HepG2 (cell line): ENCODE data around the gene ZMIZ1. TPM values are rescaled to one million over a fixed set of nuclear protein-coding genes. Genes with fewer than 3 reads are reported as not detected.

Source experiments
- AGO1 ChIP-seq: fragments of 200-400 bp; formaldehyde crosslinking; IDR thresholded peaks from 2 replicates; pipeline ENCODE4 v1.6.1; 2017; ENCODE audit warnings: mild to moderate bottlenecking, low read depth, low read length, moderate library complexity; ENCODE audit not compliant: poor library complexity, severe bottlenecking
- AHDC1 ChIP-seq: sonication (generic); formaldehyde crosslinking; IDR thresholded peaks from 2 replicates; pipeline ENCODE4 v1.5.1; 2020; ENCODE audit warnings: mild to moderate bottlenecking, missing genetic modification reagents, borderline replicate concordance
- AKAP8 ChIP-seq: sonication (generic); formaldehyde crosslinking; IDR thresholded peaks from 2 replicates; pipeline ENCODE4 v1.5.1; 2020; ENCODE audit warnings: mild to moderate bottlenecking, missing genetic modification reagents
- ATF7-NPFF ChIP-seq: sonication (generic); formaldehyde crosslinking; IDR thresholded peaks from 2 replicates; pipeline ENCODE4 v1.8.1; 2023; ENCODE audit warnings: mild to moderate bottlenecking, low read depth, missing genetic modification reagents, moderate library complexity
- CREM ChIP-seq, 2 experiments: sonication (generic) in 1 of 2; formaldehyde crosslinking in 1 of 2; IDR thresholded peaks; 2 replicates each; pipeline versions ENCODE4 v1.4.0 to v1.6.1; 2016 to 2020; ENCODE audit warnings: antibody characterized with exemption in 1 of 2, mild to moderate bottlenecking in 1 of 2, missing genetic modification reagents in 1 of 2
- HNF1A ChIP-seq, 2 experiments: sonication (generic) in 1 of 2; formaldehyde crosslinking in 1 of 2; IDR thresholded peaks; 2 replicates each; pipeline versions ENCODE4 v1.4.0 to v1.6.1; 2016 to 2020; ENCODE audit warnings: borderline replicate concordance in 1 of 2, low read depth in 1 of 2, mild to moderate bottlenecking in 1 of 2, missing genetic modification reagents in 1 of 2
- JARID2 ChIP-seq: sonication (generic); formaldehyde crosslinking; IDR thresholded peaks from 2 replicates; pipeline ENCODE4 v1.8.1; 2023; ENCODE audit warnings: missing genetic modification reagents, inconsistent platforms; ENCODE audit not compliant: insufficient replicate concordance
- MTF2 ChIP-seq: sonication (generic); formaldehyde crosslinking; IDR thresholded peaks from 2 replicates; pipeline ENCODE4 v1.5.0; 2020; ENCODE audit warnings: missing genetic modification reagents, borderline replicate concordance
- NFATC3 ChIP-seq: sonication (generic); formaldehyde crosslinking; IDR thresholded peaks from 2 replicates; pipeline ENCODE4 v1.5.1; 2020; ENCODE audit warnings: mild to moderate bottlenecking, missing genetic modification reagents
- RFX5 ChIP-seq: IDR thresholded peaks from 2 replicates; pipeline ENCODE4 v1.6.1; 2011; ENCODE audit warnings: low read depth, low read length, improper control_type of control experiment
- SRSF9 ChIP-seq: fragments of 200-400 bp; formaldehyde crosslinking; IDR thresholded peaks from 2 replicates; pipeline ENCODE4 v1.6.1; 2018; ENCODE audit warnings: borderline replicate concordance, mild to moderate bottlenecking, low read depth, low read length; ENCODE audit not compliant: insufficient read depth, poor library complexity, severe bottlenecking
- TBL1XR1 ChIP-seq: fragments of 150-350 bp; IDR thresholded peaks from 2 replicates; pipeline ENCODE4 v1.6.1; 2014; ENCODE audit warnings: borderline replicate concordance, low read length; ENCODE audit not compliant: partially characterized antibody
- THAP11 ChIP-seq: IDR thresholded peaks from 2 replicates; pipeline ENCODE4 v1.6.1; 2016; ENCODE audit warnings: missing biosample characterization, missing genetic modification reagents
- YEATS4 ChIP-seq: sonication (generic); formaldehyde crosslinking; IDR thresholded peaks from 2 replicates; pipeline ENCODE4 v1.4.0; 2020; ENCODE audit warnings: missing genetic modification reagents, borderline replicate concordance
- ZMAT5 ChIP-seq: sonication (generic); formaldehyde crosslinking; IDR thresholded peaks from 2 replicates; pipeline ENCODE4 v1.5.0; 2020; ENCODE audit warnings: mild to moderate bottlenecking, low read depth, missing genetic modification reagents, borderline replicate concordance
- ZNF24 ChIP-seq: fragments of 450-650 bp; IDR thresholded peaks from 2 replicates; pipeline ENCODE4 v1.6.1; 2017; ENCODE audit warnings: antibody characterized with exemption, mild to moderate bottlenecking
- ZNF30 ChIP-seq: sonication (generic); formaldehyde crosslinking; IDR thresholded peaks from 2 replicates; pipeline ENCODE4 v1.5.0; 2020; ENCODE audit warnings: mild to moderate bottlenecking, missing genetic modification reagents
- ZNF432 ChIP-seq: sonication (generic); formaldehyde crosslinking; IDR thresholded peaks from 2 replicates; pipeline ENCODE4 v1.5.0; 2020; ENCODE audit warnings: missing genetic modification reagents, mild to moderate bottlenecking, borderline replicate concordance
- ZNF563 ChIP-seq: sonication (generic); formaldehyde crosslinking; IDR thresholded peaks from 2 replicates; pipeline ENCODE4 v1.8.0; 2022; ENCODE audit warnings: mild to moderate bottlenecking, moderate library complexity, missing genetic modification reagents
- ZNF878 ChIP-seq: sonication (generic); formaldehyde crosslinking; IDR thresholded peaks from 2 replicates; pipeline ENCODE4 v1.8.1; 2023; ENCODE audit warnings: mild to moderate bottlenecking, missing genetic modification reagents, moderate library complexity
- polyA plus RNA-seq, 8 experiments: library from polyadenylated mRNA; depleted of rRNA in 3 of 8; stranded (reverse) in 7 of 8; unstranded in 1 of 8; fragments of >200 nt; fragmentation: Illumina TruSeq in 4 of 8; extraction: Trizol in 4 of 8; gene quantifications; 2 replicates each; pipeline versions ENCODE4 v1.2.1 to v1.2.3, GENCODE V29; 2011 to 2016; ENCODE audit warnings: low read depth in 4 of 8, missing spikeins in 1 of 8, mixed read lengths in 1 of 8; ENCODE audit not compliant: insufficient read depth in 1 of 8
- total RNA-seq, 5 experiments: library from RNA; depleted of rRNA; stranded (reverse); fragments of >200 nt; fragmentation: Illumina TruSeq; extraction: Trizol; gene quantifications; 2 replicates each; pipeline ENCODE4 v1.2.3, GENCODE V29; 2016; ENCODE audit warnings: low read depth in 1 of 5

The ZMIZ1 gene
- total and polyA plus RNA-seq, 2 of the 13 experiments (the other 11 are each of a cell fraction or from before 2014, with no cell fraction given) = 5.3 to 10.2 TPM

GRCh38 chr10:79184145-79184625 lies 115.4 kb downstream of the ZMIZ1 start (continued):
- no peak for TF ChIP-seq ZNF563 (CRISPR knock-in tag)
- TF ChIP-seq SRSF9 = no peak
- TF ChIP-seq TBL1XR1 = no peak
- TF ChIP-seq ZMAT5 = no peak
- no peak for TF ChIP-seq ZNF30 (CRISPR knock-in tag)
- TF ChIP-seq RFX5 = no peak
- no peak for TF ChIP-seq JARID2 (CRISPR knock-in tag)
- TF ChIP-seq CREM (IDR thresholded peaks at IDR 0.05) = no peak
- TF ChIP-seq CREM (CRISPR knock-in tag; IDR thresholded peaks at IDR 0.05) = no peak
- no peak for TF ChIP-seq AHDC1
- no peak for TF ChIP-seq NFATC3 (CRISPR knock-in tag)
- no peak for TF ChIP-seq AKAP8 (CRISPR knock-in tag)
- no peak for TF ChIP-seq HNF1A (IDR thresholded peaks at IDR 0.05; ENCODE audit: low read depth)
- no peak for TF ChIP-seq HNF1A (CRISPR knock-in tag; IDR thresholded peaks at IDR 0.05; ENCODE audit: borderline replicate concordance)
- no peak for TF ChIP-seq ZNF24
- no peak for TF ChIP-seq YEATS4 (CRISPR knock-in tag)
- TF ChIP-seq ZNF432 (CRISPR knock-in tag) = no peak
- no peak; the same call in 1 of the 2 replicates for TF ChIP-seq ZNF878 (CRISPR knock-in tag)
- TF ChIP-seq MTF2 (CRISPR knock-in tag) = no peak
- 0 out of 2 replicates have a peak, but pooled peaks have one; percentile 44 for TF ChIP-seq THAP11
- no peak for TF ChIP-seq ATF7-NPFF (CRISPR knock-in tag)
- no peak for TF ChIP-seq AGO1
